H9 (cell line): ENCODE results near the gene ZNF451. TPM values are rescaled to one million over a fixed set of nuclear protein-coding genes. Genes with fewer than 3 reads are reported as not detected.
A peak's percentile ranks its signal among the peaks of the same experiment; 100 is the strongest.

Experiments used
- DNase-seq: peaks from one replicate; pipeline ENCODE4 v3.0.0-alpha.2; 2017
- H2AFZ ChIP-seq: one replicate; pipeline ENCODE4 v1.6.1; 2013; ENCODE audit warnings: mild to moderate bottlenecking, low read length, control low read depth, moderate library complexity
- H2AK5ac ChIP-seq: 2 replicates; pipeline ENCODE4 v1.6.1; 2013; ENCODE audit warnings: low read length, control low read depth, mixed read lengths; ENCODE audit not compliant: insufficient read length
- H2BK120ac ChIP-seq: one replicate; pipeline ENCODE4 v1.6.1; 2013; ENCODE audit warnings: low read depth, mild to moderate bottlenecking, low read length, control low read depth, inconsistent platforms; ENCODE audit not compliant: poor library complexity, severe bottlenecking
- H2BK12ac ChIP-seq: 2 replicates; pipeline ENCODE4 v1.6.1; 2013; ENCODE audit warnings: low read length, control low read depth, mixed read lengths, low read depth; ENCODE audit not compliant: insufficient read length
- H2BK15ac ChIP-seq: 2 replicates; pipeline ENCODE4 v1.6.1; 2013; ENCODE audit warnings: low read depth, low read length, control low read depth
- H2BK20ac ChIP-seq: one replicate; pipeline ENCODE4 v1.6.1; 2013; ENCODE audit warnings: low read depth, mild to moderate bottlenecking, low read length, control low read depth, inconsistent platforms; ENCODE audit not compliant: poor library complexity, severe bottlenecking
- H2BK5ac ChIP-seq: 2 replicates; pipeline ENCODE4 v1.6.1; 2013; ENCODE audit warnings: low read length, control low read depth, mixed read lengths; ENCODE audit not compliant: insufficient read length
- H3K14ac ChIP-seq: 2 replicates; pipeline ENCODE4 v1.6.1; 2013; ENCODE audit warnings: low read length, control low read depth; ENCODE audit not compliant: insufficient read depth
- H3K18ac ChIP-seq: 2 replicates; pipeline ENCODE4 v1.6.1; 2013; ENCODE audit warnings: low read depth, mild to moderate bottlenecking, mixed read lengths, low read length, control low read depth; ENCODE audit not compliant: insufficient read length
- H3K23ac ChIP-seq: 2 replicates; pipeline ENCODE4 v1.6.1; 2013; ENCODE audit warnings: low read length, control low read depth, mixed read lengths, low read depth; ENCODE audit not compliant: insufficient read length
- H3K23me2 ChIP-seq: 2 replicates; pipeline ENCODE4 v1.6.1; 2013; ENCODE audit warnings: low read depth, mild to moderate bottlenecking, mixed read lengths, low read length, control low read depth; ENCODE audit not compliant: insufficient read length, poor library complexity, severe bottlenecking
- H3K27ac ChIP-seq: 2 replicates; pipeline ENCODE4 v1.5.1; 2013; ENCODE audit warnings: low read length, control low read depth, mixed read lengths, low read depth; ENCODE audit not compliant: insufficient read length
- H3K27me3 ChIP-seq: 2 replicates; pipeline ENCODE4 v1.6.1; 2013; ENCODE audit warnings: low read length, control low read depth, inconsistent platforms; ENCODE audit not compliant: insufficient read depth
- H3K4ac ChIP-seq: 2 replicates; pipeline ENCODE4 v1.6.1; 2013; ENCODE audit warnings: low read depth, mild to moderate bottlenecking, control low read depth, inconsistent platforms, low read length, moderate library complexity
- H3K4me1 ChIP-seq: 2 replicates; pipeline ENCODE4 v1.6.1; 2013; ENCODE audit warnings: low read length, control low read depth, inconsistent platforms; ENCODE audit not compliant: insufficient read depth
- H3K4me2 ChIP-seq: 2 replicates; pipeline ENCODE4 v1.6.1; 2013; ENCODE audit warnings: low read length, control low read depth, mixed read lengths; ENCODE audit not compliant: insufficient read length, insufficient read depth
- H3K56ac ChIP-seq: 2 replicates; pipeline ENCODE4 v1.6.1; 2013; ENCODE audit warnings: low read depth, mild to moderate bottlenecking, mixed read lengths, low read length, control low read depth; ENCODE audit not compliant: insufficient read length
- H3K79me1 ChIP-seq: 2 replicates; pipeline ENCODE4 v1.6.1; 2013; ENCODE audit warnings: low read depth, mild to moderate bottlenecking, moderate library complexity, low read length, control low read depth, inconsistent platforms; ENCODE audit not compliant: insufficient read depth, poor library complexity, severe bottlenecking
- H3K79me2 ChIP-seq: 2 replicates; pipeline ENCODE4 v1.6.1; 2013; ENCODE audit warnings: low read length, control low read depth, inconsistent platforms; ENCODE audit not compliant: insufficient read depth
- H3K9ac ChIP-seq: 2 replicates; pipeline ENCODE4 v1.6.1; 2013; ENCODE audit warnings: low read length, control low read depth, mixed read lengths; ENCODE audit not compliant: insufficient read length; ENCODE audit errors: extremely low read depth
- H3K9me3 ChIP-seq: one replicate; pipeline ENCODE4 v1.6.1; 2013; ENCODE audit warnings: low read depth, low read length, inconsistent platforms; ENCODE audit not compliant: control insufficient read depth
- H3T11ph ChIP-seq: one replicate; pipeline ENCODE4 v1.6.1; 2013; ENCODE audit warnings: mild to moderate bottlenecking, low read length, control low read depth, inconsistent platforms
- H4K20me1 ChIP-seq: one replicate; pipeline ENCODE4 v1.6.1; 2013; ENCODE audit not compliant: control insufficient read depth, insufficient read length, insufficient read depth
- H4K5ac ChIP-seq: 2 replicates; pipeline ENCODE4 v1.6.1; 2013; ENCODE audit warnings: low read depth, mild to moderate bottlenecking, mixed read lengths, low read length, control low read depth; ENCODE audit not compliant: insufficient read length
- H4K8ac ChIP-seq: replicated peaks from 2 replicates; pipeline ENCODE4 v1.6.1; 2013; ENCODE audit warnings: low read length, control low read depth, mixed read lengths, low read depth; ENCODE audit not compliant: insufficient read length
- H4K91ac ChIP-seq: 2 replicates; pipeline ENCODE4 v1.6.1; 2013; ENCODE audit warnings: low read depth, mild to moderate bottlenecking, moderate library complexity, mixed read lengths, low read length, control low read depth; ENCODE audit not compliant: insufficient read length
- H3K27ac Mint-ChIP-seq, 3 experiments: 2 replicates in 2 of 3; 3 replicates in 1 of 3; pipeline ENCODE4 v1.8.0; 2020 to 2021; ENCODE audit warnings: mixed read lengths in 3 of 3, mild to moderate bottlenecking in 1 of 3, moderate library complexity in 1 of 3
- H3K27me3 Mint-ChIP-seq: 2 replicates; pipeline ENCODE4 v1.8.0; 2021; ENCODE audit warnings: low read depth, mild to moderate bottlenecking, moderate library complexity, mixed read lengths
- H3K36me3 Mint-ChIP-seq, 3 experiments: 2 replicates in 2 of 3; 3 replicates in 1 of 3; pipeline ENCODE4 v1.8.0; 2020 to 2021; ENCODE audit warnings: low read depth in 3 of 3, mixed read lengths in 3 of 3; ENCODE audit not compliant: insufficient read depth in 1 of 3
- H3K4me1 Mint-ChIP-seq, 2 experiments: 2 replicates each; pipeline ENCODE4 v1.8.0; 2020; ENCODE audit warnings: mixed read lengths in 2 of 2
- H3K4me3 Mint-ChIP-seq, 2 experiments: 2 replicates in 1 of 2; 3 replicates in 1 of 2; pipeline ENCODE4 v1.8.0; 2020 to 2021; ENCODE audit warnings: mild to moderate bottlenecking in 2 of 2, mixed read lengths in 2 of 2, moderate library complexity in 1 of 2
- H3K9me3 Mint-ChIP-seq, 2 experiments: 2 replicates in 1 of 2; 3 replicates in 1 of 2; pipeline ENCODE4 v1.8.0; 2020; ENCODE audit warnings: mild to moderate bottlenecking in 2 of 2, mixed read lengths in 2 of 2, moderate library complexity in 1 of 2
- WGBS: extraction: QIAGEN DNeasy Blood & Tissue Kit; methylation state at CpG from one replicate; pipeline ENCODE4 v1.1.7; 2013; ENCODE audit warnings: missing lambda C conversion rate, low lambda C conversion rate, mixed read lengths; ENCODE audit not compliant: insufficient read length; ENCODE audit errors: extremely low coverage; 5-methylcytosine and 5-hydroxymethylcytosine counted together
- total RNA-seq: library from RNA; stranded (reverse); gene quantifications from 2 replicates; pipeline ENCODE4 v1.2.1, GENCODE V29; 2021
- TF ChIP-seq, protein P1 (sequence below): fragments of 200-600 bp; sonication (generic); conservative IDR thresholded peaks from 3 replicates; pipeline ENCODE4 v1.8.0; 2021; ENCODE audit warnings: antibody characterized with exemption, mild to moderate bottlenecking

Gene ZNF451
- total RNA-seq, 1 experiment from 2014 or later: 71.2 TPM

DNA sequence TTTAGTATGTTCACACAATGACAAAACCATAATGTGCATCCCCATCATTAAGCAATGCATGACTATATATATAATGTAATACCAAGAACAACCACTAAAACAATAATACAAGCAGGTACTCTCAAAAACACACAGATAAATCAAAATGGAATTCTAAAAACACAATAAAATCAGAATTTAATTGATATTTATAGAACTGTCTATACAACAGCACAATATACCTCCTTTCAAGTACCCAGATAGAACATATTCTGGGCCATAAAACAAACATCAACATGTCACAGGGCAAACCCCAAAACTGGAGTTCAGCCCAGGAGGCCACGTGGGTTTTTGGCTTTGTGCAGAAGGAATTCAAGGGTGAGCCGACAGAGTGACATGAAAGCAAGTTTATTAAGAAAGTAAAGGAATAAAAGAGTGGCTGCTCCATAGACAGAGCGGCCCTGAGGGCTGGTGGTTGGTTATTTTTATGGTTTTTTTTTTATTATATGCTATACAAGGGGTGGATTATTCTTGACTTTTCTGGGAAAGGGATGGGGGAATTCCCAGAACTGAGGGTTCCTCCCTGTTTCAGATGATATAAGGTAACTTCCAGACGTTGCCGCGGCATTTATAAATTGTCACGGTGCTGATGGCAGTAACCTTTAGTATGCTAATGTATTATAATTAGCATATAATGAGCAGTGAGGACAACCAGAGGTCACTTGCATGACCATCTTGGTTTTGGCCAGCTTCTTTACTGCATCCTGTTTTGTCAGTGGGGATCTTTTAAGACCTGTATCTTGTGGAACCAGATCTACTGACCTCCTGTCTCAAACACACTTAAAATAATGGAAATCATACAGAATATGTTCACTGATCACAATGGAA is 126.5 kb downstream of the ZNF451 start:
- Mint-ChIP-seq H3K4me1 (peaks cover 44 to 45% of the 10 kb centered on the region in 2 experiments), H3K27me3 (no peaks in the 10 kb centered on the region), H3K4me3 (no peak overlapping the region; a peak in 1 of 5 replicates), H3K36me3 (peaks cover 8 to 36% (median 11%) of the 10 kb centered on the region in 3 experiments), H3K27ac (no peak overlapping the region), H3K9me3 (peaks cover 4 to 16% of the 10 kb centered on the region in 2 experiments; a peak in 3 of 5 replicates)
- Histone ChIP-seq H3K14ac (no peak overlapping the region), H3K27me3 (no peaks in the 10 kb centered on the region), H3K9ac (no peak overlapping the region), H4K8ac (no peak overlapping the region), H4K20me1 (no peaks in the 10 kb centered on the region), H2AK5ac (no peak overlapping the region), H2AFZ (no peak overlapping the region), H3K9me3 (no peaks in the 10 kb centered on the region), H3K56ac (no peak overlapping the region), H3K4ac (no peak overlapping the region), H2BK5ac (no peak overlapping the region), H3K79me2 (peaks cover 13% of the 10 kb centered on the region; the same call in 1 of the 2 replicates), H3K4me1 (no peaks in the 10 kb centered on the region; the same call in 1 of the 2 replicates), H3K79me1 (peaks cover 14% of the 10 kb centered on the region), H3K23me2 (no peaks in the 10 kb centered on the region), H4K91ac (no peak overlapping the region), H2BK15ac (no peak overlapping the region), H2BK12ac (no peak overlapping the region), H3K23ac (no peak overlapping the region), H2BK120ac (no peak overlapping the region), H2BK20ac (no peak overlapping the region), H3T11ph (no peak overlapping the region), H3K18ac (no peak overlapping the region), H4K5ac (no peak overlapping the region), H3K27ac (no peak overlapping the region), H3K4me2 (no peak overlapping the region)
- TF ChIP-seq, protein P1, sequence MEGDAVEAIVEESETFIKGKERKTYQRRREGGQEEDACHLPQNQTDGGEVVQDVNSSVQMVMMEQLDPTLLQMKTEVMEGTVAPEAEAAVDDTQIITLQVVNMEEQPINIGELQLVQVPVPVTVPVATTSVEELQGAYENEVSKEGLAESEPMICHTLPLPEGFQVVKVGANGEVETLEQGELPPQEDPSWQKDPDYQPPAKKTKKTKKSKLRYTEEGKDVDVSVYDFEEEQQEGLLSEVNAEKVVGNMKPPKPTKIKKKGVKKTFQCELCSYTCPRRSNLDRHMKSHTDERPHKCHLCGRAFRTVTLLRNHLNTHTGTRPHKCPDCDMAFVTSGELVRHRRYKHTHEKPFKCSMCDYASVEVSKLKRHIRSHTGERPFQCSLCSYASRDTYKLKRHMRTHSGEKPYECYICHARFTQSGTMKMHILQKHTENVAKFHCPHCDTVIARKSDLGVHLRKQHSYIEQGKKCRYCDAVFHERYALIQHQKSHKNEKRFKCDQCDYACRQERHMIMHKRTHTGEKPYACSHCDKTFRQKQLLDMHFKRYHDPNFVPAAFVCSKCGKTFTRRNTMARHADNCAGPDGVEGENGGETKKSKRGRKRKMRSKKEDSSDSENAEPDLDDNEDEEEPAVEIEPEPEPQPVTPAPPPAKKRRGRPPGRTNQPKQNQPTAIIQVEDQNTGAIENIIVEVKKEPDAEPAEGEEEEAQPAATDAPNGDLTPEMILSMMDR: peak; percentile 40; the same call in 2 of the 3 replicates
- DNase-seq: no peak
- no CpG with 5 or more reads among the region's 7 CpGs for whole genome bisulfite sequencing
